NCI-H1930 (cell line): ENCODE data around the gene TCERG1.

Experiments
- DNase-seq, 2 experiments: peaks; one replicate each; lab custom pipeline; 2025; lab: John Stamatoyannopoulos, UW

The TCERG1 gene

GRCh38 chr5:146457431-146457830 is 10.3 kb downstream of the TCERG1 start:
- DNase-seq, result no peak

- DNase-seq, result no peak
These were observed 11.8 kb downstream of the TCERG1 start for GRCh38 chr5:146458894-146459293.

- DNase-seq, result no peak
These were observed 14.2 kb downstream of the TCERG1 start for GRCh38 chr5:146461319-146461718.

GRCh38 chr5:146463446-146463845 is 16.3 kb downstream of the TCERG1 start:
- DNase-seq, result peak in 1 of 2 experiments; percentile 21

DNA sequence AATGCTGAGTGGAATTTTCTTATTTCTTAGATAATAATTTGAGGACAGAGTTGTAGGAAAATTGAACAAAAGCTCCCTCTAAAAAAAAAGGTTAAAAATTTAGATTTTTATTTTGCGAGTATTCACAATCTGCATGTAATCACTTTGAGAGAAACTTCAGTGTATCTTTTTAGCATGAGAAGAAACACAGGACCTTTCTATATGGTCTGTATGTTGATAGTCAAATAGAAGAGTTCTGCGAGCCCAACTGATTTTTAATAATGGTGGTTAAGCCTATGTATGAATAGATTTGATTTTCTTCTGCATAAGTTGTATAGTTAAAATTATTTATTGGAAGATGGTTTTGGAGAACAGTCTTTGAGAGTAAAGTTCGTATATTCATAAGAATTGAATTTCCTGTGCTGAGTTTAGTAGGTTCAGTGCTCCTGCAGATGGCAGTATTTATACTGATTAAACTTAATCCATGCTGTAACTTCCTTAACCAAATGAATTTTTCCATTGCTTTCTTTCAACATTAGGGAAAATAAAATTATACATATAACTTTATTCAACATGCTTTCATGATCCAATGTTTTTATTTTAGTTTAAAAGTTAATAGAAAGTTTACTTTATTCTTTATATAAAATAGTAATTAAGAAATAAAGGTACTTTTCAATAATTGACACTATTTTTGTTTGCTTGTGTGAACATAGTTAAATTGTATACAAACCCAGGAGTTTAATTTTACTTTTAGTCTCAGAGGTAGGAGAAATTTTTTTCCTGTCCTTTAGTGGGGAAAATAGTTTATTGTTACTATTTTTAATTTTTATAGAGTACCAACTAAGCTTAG is 19.6 kb downstream of the TCERG1 start:
- DNase-seq, result no peak

DNA sequence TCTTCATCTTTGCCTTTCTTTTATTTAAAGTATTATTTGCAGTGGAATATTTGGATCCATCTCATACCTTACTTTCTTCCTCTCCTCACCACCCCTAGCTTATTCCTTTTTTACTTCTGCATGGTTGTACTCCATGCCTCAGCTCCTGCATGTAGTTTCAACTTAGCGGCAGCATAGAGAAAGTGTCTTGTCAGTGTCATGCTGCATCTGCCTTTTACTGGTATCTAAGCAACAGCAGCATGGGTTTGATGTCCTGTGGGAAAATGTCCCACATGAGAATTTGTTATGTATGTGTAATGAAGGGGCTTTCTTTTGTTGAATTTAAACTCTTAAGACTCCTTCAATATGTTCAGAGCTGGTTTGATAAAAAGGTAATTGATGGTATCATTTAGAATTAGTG is 20.6 kb downstream of the TCERG1 start:
- DNase-seq, result peak; percentile 20 to 52

DNA sequence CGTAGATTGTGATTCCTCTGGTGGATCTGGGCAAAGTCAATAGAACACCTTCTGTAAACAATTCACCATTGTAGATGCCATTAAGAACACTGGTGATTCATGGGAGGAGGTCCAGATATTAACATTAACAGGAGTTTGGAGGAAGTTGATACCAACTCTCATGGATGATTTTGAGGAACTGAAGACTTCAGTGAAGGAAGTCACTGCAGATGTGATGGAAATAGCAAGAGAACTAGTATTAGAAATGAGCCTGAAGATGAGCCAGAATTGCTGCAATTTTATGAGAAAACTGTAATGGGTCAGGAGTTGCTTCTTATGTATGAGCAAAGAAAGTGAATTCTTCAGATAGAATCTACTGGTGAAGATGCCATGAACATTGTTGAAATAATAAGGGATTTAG is 26.9 kb downstream of the TCERG1 start:
- DNase-seq, result no peak

DNA sequence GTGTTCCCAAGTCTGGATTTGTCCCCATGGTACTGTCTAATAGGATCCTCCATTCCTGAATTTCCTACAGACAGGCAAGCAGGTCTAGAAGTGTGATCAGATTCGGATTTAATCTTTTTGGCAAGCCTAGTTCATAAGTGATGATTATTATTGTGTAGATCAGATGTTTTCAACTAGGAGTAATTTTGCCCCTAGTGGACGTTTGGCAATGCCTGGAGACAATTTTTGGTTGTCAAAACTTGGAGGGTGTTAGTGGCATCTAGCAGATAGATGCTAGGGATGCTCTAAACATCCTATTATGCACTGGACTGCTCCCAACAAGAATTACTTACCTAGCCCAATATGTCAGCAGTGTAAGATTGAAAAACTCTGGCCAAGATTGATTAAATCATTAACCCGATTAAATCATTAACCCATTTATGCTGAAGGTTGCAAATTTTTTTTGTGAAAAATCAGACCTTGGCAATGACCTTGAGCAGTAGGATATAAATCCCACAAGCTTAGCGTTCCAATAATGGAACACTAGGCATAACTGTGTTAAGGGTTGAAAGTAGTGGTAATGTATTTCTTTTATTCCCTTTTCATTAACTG is 28.2 kb downstream of the TCERG1 start:
- DNase-seq, result no peak

DNA sequence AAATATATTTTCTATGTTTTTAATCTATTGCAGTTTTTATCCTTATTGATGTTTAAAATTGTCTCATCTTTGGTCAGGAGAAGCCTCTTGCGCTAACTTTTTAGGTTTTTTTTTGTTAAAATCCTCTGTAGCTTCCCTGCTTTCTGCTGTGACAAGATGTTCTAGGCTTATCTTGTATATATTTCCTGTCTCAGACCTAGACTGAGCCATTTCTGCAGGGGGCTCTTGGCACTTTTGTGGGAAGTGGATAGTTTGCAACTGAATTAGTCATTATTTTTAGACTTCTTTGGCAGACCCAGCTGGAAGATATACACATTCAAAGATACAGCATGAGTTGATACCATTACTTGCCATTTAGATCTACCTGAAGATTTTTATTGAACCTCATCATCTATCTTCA is 28.8 kb downstream of the TCERG1 start:
- no peak for DNase-seq

- DNase-seq, result no peak
These were observed 35.6 kb downstream of the TCERG1 start for GRCh38 chr5:146482775-146483174.

GRCh38 chr5:146484714-146485391 is 37.7 kb downstream of the TCERG1 start:
- no peak for DNase-seq

GRCh38 chr5:146490089-146490843 is 43.1 kb downstream of the TCERG1 start:
- no peak for DNase-seq

- DNase-seq, result no peak
These were observed 47.5 kb downstream of the TCERG1 start for GRCh38 chr5:146494656-146495055.

GRCh38 chr5:146499680-146500079 is 52.5 kb downstream of the TCERG1 start:
- DNase-seq, result no peak

DNA sequence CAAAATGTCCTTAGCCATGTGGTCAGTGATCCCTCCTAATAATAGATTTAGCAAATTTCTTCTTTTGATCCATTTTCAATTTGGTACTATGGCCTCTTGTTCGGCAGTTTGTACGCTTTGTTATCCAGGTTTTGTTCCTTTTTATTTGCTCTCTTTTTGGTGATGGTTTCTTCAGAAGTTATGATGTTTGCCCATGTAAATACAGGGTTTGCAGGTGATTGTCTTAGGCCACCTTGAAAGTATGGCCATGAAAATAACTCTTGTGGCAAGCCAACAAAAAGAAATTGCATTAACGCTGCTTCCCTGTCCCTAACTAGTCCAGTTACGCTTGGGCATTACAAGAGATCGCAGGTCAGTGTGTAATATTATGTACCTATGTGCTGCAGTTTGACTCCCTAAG is 60.3 kb downstream of the TCERG1 start:
- no peak for DNase-seq

DNA sequence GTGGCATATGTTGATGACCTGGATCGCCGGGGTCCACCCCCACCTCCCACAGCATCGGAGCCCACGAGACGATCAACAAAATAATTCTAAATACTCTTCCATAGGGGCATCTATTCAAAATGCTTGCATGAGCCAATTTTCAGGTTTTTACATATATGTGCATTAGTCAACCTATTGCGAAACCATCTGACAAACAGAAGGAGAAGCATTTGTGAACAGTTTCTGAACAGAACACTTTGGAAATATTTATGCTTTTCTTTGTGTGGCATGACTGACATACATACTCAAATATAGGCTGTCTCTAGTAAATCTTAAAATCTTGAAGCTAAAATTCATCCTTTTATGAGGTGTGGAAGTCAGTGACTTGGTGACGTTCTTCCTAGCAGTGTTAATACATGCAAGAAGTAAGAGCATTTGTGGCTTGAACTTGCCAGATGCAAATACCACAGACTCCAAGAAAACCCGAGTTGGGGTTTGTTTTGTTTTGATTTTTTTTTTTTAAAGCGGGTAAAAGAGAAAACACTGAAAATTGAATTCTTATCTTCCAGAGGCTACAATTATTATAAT is 63.5 kb downstream of the TCERG1 start:
- DNase-seq, result no peak

DNA sequence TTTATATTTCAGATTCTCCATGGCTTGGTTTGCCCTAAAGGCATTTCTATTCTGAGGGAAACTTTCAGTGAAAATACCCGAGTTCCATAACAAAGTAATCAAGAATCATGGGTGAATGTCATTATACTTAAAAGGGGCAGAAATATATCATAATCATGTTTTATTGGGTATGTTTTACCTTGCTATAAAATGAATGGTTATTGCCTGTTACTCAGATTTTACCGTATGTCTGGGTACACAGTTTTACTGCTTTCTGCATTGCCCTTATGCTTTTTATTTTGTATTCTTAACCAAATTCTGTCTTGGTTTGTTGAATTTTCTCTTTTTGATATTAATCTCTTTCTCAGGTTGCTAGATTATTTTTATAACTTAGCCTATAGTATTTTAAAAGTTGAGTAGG is 66.3 kb downstream of the TCERG1 start:
- no peak for DNase-seq

DNA sequence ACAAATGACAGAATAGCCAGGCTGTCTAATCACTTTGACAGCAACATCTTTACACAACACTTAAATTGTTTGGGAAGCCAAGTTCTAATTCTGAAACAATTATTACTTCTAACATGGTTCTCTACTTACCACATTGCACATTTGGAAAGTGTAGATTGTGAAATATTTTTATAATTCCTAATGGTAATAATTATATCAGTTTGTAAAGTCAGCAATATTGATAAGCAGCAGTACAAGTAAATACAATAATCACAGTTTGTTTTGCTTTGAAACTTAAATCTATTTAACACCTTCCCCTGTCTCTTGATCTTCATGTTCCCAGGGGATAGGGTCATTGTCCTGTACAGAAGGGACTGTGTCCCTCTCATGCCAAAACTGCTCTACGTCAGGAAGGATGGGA is 67.4 kb downstream of the TCERG1 start:
- DNase-seq, result no peak

- no peak for DNase-seq
These were observed 68.5 kb downstream of the TCERG1 start for GRCh38 chr5:146515473-146516150.

DNA sequence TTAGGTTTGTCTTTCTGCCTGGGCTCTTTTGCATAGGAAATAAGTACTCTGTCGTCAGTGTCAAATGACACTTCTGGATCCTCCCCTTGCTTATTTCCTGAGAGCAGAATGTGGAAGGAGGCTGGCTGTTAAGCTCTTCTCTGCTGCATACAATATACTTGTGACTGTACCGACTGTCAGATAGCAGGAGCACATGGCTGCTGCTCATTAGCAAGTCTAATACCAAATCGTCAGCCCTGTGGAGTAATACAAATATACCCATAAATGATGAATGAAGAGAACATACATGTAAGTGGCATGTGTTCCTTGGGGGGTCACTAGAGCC is 69.0 kb downstream of the TCERG1 start, which contains the start of gene GPR151:
GPR151 (minus strand) TSS at position 40 of the 325 bp plus-strand sequence. CDS start 77 bp downstream, outside the sequence.
- no peak for DNase-seq

- no peak for DNase-seq
These were observed 72.4 kb downstream of the TCERG1 start for GRCh38 chr5:146519554-146519953.
